Left ventricle myocardium superior (tissue), 1 donor: ENCODE measurements around the gene ZNF385B. TPM values are rescaled to one million over a fixed set of nuclear protein-coding genes. Genes with fewer than 3 reads are reported as not detected.
"Not testable (repeated sequence)": the region's sequence is repeated elsewhere in the genome, so short reads cannot be mapped to it uniquely, and the experiment has no call there.

Experiments
- ATAC-seq: fragments of 200-7000 bp; cut with Tn5 transposase; one replicate; pipeline ENCODE4 v1.9.1; 2020; ENCODE audit warnings: mild to moderate bottlenecking, moderate library complexity
- DNase-seq: peaks from one replicate; pipeline ENCODE4 v3.0.0-alpha.2; 2020
- intact Hi-C: fragments of 100-400 bp; cut with micrococcal nuclease; formaldehyde crosslinking; loops from one replicate; pipeline ENCODE4 v1.11.0; 2022
- total RNA-seq: library from RNA; stranded (reverse); fragmentation: NEBNext Ultra II Directional; extraction: Animal tissue kit (Norgen Biotek cat#: 25700); gene quantifications from one replicate; pipeline ENCODE4 v1.2.1, GENCODE V29; 2021
- donor health status: DM: no; HTN: yes; CAD: no; lungs with severe emphysema.

The ZNF385B gene
- total RNA-seq, 1 donor from 2014 or later: 4.1 TPM

- ATAC-seq (no peak), DNase-seq (no peak)
- intact Hi-C loops: no loop called here
Measured at GRCh38 chr2:179812501-179812900, 48.9 kb downstream of the ZNF385B start.

DNA sequence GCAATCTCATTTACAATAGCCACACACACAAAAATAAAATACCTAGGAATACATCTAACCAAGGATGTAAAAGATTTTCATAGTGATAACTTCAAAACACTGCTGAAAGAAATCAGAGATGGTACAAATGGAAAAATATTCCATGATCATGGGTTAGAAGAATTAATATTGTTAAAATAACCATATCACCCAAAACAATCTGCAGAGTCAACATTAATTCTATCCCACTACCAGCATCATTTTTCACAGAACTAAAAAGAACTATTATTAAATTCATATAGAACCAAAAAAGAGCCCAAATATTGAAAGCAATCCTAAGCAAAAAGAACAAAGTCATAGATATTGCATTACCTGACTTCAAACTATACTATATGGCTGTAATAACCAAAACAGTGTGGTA lies 50.4 kb downstream of the ZNF385B start:
- intact Hi-C loops: no loop called here
- DNase-seq (no peak), ATAC-seq (no peak)

DNA sequence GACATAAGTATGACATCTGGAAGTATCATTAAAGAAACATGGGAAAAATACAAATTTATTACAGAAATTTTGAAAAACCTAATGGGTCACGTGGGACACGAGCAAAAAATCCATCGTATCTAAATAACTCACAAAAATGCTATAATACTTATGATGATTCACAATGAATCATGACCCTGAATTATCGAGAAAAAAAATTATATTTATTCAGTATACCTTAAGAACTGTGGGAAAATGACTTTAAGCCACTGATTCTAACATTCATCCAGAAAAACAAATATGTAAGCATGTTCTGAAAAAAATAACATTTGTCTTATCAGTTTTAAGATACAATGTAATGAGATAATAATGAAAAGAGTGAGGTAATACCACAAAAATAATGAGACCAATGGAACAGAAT lies 51.8 kb downstream of the ZNF385B start:
- ATAC-seq: no peak
- intact Hi-C loops: no loop called here

DNA sequence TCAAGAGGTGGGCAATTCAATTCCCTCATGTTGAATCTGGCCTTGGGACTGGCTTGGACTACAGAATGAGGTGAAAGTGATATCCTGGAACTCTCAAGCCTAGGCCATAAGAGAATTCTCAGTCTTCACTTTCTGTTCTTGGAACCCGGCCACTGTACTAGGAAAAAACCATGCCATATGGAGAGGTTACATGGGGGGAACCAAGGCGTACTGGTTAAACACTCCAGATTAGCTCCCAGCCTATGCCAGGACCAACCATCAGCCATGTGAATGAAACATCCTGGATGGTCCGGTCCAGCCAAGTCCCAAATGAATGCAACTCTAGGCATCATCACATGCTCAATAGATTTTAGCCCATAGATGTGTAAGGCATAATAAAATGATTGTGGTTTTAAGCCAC lies 56.4 kb downstream of the ZNF385B start:
- intact Hi-C loops: no loop called here
- no peak for ATAC-seq
- no peak for DNase-seq

More for the DNA sequence above, 51.8 kb downstream of the ZNF385B start:
- DNase-seq: no peak

GRCh38 chr2:179804206-179804605 lies 57.2 kb downstream of the ZNF385B start:
- ATAC-seq: no peak
- intact Hi-C loops: no loop called here
- no peak for DNase-seq

DNA sequence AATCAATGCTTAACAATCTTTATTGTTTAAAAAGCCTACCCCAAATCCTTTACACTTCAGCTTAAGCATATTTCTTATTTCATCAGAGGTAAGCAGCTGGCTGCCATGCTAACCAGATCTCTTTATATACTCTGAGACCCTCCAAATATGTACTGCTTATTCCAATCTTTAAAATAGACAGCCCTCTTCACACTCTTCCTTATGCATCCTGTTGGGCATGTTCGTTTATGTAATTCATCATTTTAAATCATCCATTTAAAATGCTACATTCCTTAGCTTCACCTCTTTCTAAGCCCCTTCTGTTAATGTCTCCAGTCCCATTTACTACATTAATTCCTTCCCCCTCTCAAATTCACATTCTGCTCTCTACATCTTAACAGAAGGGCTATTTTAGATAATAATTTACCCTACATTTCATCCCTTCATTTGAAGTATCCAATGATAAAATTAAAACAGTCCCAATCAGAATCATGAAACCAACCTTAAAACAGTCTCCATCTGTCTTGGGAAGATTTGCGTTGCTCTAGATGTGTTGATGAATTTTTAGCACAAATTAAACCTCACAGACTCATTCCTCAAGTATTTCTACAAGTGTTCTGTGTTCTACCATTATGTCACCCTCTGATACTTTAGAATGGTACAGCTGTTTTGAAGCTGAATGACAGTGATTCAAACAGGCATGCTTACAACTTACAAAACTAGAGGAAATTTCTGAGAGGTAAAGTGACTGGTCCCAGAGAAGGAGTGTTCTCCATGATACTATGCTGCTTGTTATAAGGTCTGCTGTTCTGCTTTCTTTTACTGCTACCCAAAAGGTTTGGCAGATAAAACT lies 59.1 kb downstream of the ZNF385B start:
- no peak for ATAC-seq
- DNase-seq: no peak
- intact Hi-C loops: no loop called here

DNA sequence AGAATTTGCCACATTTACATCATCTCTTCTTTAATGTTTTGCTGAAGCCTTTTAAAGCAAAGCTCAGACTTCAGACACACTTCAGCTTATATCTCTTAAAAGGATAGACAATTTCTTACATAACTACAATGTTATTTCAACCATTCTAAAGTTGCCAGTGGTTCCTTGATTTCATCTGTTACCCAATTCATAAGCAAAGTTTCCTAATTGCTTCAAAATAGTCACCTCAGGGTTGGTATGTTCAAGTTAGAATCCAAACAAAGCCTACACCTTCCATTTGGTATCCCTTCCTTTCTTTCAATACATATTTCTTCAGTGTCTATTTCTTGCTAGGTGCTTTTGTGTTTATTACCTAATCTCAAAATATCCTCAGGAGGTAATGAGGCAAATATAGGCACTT lies 60.6 kb downstream of the ZNF385B start:
- ATAC-seq (no peak), DNase-seq (no peak)
- intact Hi-C loops: no loop called here

DNA sequence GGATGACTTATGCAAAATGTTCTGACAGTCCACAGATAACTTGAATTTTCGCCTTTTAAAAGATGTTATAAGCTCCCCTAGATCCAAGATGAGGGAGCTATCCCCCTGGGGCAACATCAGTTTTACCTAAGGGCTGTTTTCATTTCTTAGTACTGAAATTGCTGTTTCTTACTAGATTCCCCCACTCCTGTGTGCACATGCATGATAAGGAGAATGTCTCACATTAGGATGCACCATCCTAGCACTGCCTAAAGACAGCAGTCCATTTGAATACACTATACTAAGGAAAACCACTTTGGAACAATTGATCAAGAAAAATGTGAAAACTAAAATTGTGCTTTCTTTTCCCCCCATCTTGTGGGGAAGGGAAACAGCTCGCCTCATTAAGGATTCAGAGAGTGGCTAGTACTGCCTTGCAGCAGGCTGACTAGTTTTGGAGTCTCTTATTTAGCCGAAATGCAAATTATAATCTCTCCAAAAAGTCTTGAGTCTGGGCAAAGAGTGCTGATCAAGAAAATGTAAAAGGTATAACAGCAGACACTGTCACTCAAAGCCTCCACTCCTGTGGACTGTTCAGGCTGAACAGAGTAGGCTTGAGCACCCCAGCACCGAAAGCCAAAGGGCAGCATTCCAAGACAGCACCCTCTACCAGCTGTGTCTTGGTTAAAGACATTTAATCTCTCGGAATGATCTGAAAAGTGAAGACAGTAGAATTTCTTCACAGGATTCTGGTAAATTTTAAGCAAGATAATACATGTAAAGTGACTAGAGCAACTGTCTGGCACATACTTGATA lies 65.0 kb downstream of the ZNF385B start:
- ATAC-seq: no peak
- intact Hi-C loops: no loop called here
- DNase-seq: no peak

DNA sequence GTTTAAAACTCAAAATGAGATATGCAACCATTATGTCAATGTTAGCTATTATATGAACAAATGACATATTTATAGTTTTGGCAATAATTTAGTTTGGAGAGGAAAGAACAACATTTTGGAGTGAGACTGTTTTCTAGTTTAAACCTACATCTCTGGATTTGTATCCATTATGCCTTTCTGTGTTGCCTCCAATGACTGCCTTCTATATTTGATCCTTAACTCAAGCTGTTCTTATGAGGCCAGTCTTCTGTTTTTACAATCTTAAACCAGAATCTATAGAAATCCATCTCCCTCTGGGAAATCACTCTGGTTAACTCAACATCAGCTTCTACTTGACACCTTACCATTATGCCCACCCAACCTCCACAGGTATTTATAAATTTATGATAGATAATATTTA lies 67.5 kb downstream of the ZNF385B start:
- DNase-seq: no peak
- intact Hi-C loops: no loop called here

GRCh38 chr2:179793238-179793637 lies 68.2 kb downstream of the ZNF385B start:
- intact Hi-C loops: no loop called here
- DNase-seq: no peak
- no peak for ATAC-seq

More for the DNA sequence above, 67.5 kb downstream of the ZNF385B start:
- no peak for ATAC-seq

DNA sequence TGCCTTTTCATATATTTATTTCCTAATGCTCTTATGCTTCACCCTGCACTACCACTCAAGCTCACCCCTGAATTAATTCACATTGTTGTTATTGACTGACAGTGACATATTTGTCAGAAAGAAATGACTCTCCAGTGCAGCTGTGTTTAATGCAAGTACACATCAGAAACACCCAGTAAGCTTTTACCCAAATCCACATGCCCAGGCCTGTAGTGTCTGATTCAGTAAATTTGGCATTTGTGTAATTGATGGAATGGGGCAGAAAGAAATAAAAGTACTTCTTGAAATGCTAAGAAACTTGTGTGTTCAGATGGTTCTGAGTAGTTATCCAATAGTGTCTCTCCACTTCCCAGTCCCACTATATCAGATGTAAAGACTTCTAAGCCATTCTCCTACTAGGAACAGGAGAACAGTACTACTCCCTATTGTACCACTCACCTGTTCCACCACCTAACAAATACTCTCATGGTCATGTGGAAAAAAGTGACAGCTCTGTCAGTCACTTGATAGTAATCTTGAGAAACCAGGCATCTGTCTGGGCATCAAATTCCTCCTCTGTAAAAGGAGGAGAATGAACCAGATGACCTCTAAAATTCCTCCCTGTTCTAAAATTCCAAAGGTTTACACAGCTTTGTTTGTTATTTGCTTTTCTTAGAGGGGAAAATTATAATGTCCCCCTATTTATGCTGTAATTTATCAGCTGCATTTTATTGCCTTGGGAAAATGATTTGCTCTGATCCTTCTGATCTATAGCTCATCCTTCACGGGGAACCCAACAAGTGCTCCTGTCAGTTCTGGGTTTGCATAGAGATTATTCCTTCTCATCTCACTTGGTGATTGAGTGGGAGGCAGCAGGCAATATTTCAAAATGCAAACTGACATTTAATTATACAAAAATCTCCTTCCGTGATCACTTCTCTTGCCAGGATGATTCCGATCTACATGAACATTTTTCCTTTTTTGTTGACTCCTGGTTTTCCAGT lies 70.9 kb downstream of the ZNF385B start:
- intact Hi-C loops: no loop called here
- no peak for DNase-seq
- no peak for ATAC-seq

GRCh38 chr2:179788104-179788503 lies 73.3 kb downstream of the ZNF385B start:
- ATAC-seq (no peak), DNase-seq (no peak)
- intact Hi-C loops: no loop called here

DNA sequence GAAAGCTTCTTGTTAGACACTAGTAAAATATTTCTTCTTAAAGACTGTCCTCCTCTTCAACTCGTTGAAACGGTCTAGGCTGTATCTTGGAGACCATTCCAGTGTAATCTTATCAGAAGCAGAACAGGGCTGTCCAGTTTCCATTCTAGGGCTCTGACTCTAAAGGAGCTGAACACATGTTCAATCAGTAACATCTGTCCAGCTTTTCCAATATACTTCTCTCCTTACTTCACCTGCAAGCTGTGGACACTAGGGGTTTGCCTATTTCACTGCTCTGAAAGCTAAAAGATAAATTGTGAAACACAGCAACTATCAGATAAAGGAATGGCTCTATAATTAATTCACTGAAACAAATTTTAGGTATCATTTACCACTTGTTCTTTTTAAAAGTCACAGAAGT lies 73.8 kb downstream of the ZNF385B start:
- ATAC-seq: no peak

GRCh38 chr2:179785902-179786301 lies 75.5 kb downstream of the ZNF385B start:
- intact Hi-C loops: no loop called here
- no peak for ATAC-seq
- DNase-seq: no peak

More for the DNA sequence above, 73.8 kb downstream of the ZNF385B start:
- DNase-seq: no peak
- intact Hi-C loops: no loop called here

DNA sequence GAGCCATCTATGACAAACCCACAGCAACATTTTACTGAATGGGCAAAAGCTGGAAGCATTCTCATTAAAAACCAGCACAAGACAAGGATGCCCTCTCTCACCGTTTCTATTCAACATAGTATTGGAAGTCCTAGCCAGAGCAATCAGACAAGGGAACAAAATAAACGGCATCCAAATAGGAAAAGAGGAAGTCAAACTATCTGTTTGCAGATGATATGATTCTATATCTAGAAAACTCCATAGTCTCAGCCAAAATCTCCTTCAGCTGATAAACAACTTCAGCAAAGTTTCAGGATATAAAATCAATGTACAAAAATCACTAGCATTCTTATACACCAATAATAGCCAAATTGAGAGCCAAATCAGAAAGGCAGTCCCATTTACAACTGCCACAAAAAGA lies 79.1 kb downstream of the ZNF385B start:
- ATAC-seq, intact Hi-C loops: not testable (repeated sequence)

DNA sequence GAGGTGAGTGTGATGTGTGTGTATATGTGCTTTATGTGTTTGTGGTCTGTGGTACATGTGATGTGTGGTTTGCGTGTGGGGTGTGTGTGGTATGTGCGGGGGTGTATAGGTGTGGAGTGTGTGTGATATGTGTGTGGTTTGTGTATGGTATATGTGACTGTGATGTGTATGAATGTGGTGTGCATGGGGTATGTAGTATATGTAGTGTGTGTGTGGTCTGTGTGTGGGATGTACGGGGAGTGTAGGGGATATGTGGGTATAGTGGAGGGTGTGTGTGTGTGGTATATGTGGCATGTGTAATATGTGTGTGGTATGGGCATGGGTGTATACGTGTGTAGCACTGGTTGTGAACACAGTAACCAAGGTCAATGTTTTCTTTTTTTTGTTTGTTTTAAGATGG lies 87.4 kb downstream of the ZNF385B start:
- intact Hi-C loops: no loop called here
- DNase-seq (no peak), ATAC-seq (no peak)

More for the DNA sequence above, 79.1 kb downstream of the ZNF385B start:
- not testable (repeated sequence) for DNase-seq

DNA sequence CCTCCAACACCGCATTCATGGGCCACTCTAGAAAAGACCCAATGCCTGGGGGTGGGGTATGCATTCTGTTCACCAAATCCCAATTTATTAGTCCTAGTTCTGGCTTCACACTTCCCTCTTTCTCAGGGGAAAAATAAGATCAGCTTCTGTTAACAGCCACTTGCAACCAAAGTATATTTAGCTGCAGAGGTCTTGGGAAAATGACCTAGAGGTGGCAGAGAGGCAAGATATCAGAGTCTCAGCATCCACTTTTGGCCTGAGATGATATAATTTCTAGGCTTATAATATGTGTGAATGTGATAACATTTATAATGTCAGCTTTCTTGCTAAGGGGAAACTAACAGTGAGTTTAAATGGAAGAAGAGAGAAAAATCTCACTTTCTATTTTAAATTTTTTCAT lies 89.1 kb downstream of the ZNF385B start:
- ATAC-seq: no peak
- no peak for DNase-seq
- intact Hi-C loops: no loop called here

DNA sequence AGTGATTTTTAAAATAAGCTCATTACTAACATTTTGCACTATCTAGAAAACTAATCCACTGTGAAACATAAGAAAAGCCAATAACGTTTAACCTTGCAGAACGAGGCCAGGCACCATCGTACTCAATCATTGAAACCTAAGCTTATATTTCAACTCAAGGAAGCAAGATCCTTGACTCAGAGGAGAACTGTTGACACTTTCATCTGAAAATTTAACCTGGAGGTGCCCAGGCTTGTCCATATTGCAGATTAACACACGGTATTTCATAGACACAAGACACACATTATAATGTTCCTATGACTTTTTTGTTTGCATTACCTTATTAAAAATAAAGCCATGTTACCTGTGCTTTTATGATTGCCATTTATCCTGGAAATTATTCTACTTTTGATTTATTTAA lies 89.6 kb downstream of the ZNF385B start:
- DNase-seq: no peak
- no peak for ATAC-seq
- intact Hi-C loops: no loop called here

DNA sequence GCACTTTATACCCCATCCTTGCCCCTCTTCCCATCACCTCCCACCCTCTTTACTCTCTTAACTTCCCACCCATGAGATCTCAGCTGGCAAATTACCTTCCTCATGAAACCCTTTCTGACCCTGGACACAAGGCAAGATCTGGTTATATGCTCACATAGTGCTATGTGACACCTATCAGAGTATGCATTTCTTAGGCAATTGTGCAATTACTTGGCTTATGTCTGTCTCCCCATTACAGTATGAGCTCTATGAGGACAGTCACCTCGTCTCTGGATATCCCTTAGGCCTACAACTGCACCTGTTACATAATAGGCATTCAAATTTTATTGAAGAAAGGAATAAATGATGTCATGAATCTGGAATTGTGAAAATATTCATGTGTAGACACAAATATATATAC lies 91.4 kb downstream of the ZNF385B start:
- ATAC-seq (no peak), DNase-seq (no peak)
- intact Hi-C loops: no loop called here
